Coronary artery (tissue), 2 donors: ENCODE results near the gene TAOK1.
A peak's percentile ranks its signal among the peaks of the same experiment; 100 is the strongest.
"Not testable (repeated sequence)": the region's sequence is repeated elsewhere in the genome, so short reads cannot be mapped to it uniquely, and the experiment has no call there.

Source experiments
- DNase-seq: peaks from one replicate; pipeline ENCODE4 v3.0.0-alpha.2; 2017; ENCODE audit warnings: low spot score
- H3K27ac ChIP-seq, 2 donors: fragments of 200-600 bp; sonication (generic); one replicate each; pipeline ENCODE4 v1.5.1; 2016 to 2019
- H3K4me3 ChIP-seq: fragments of 200-600 bp; sonication (generic); 2 replicates; pipeline ENCODE4 v1.5.1; 2016; ENCODE audit warnings: mild to moderate bottlenecking, moderate library complexity
- TF ChIP-seq, protein P1 (sequence below): fragments of 200-600 bp; sonication (generic); IDR thresholded peaks from one replicate; pipeline ENCODE4 v1.5.1; 2019; ENCODE audit warnings: antibody characterized with exemption

Gene TAOK1

DNA sequence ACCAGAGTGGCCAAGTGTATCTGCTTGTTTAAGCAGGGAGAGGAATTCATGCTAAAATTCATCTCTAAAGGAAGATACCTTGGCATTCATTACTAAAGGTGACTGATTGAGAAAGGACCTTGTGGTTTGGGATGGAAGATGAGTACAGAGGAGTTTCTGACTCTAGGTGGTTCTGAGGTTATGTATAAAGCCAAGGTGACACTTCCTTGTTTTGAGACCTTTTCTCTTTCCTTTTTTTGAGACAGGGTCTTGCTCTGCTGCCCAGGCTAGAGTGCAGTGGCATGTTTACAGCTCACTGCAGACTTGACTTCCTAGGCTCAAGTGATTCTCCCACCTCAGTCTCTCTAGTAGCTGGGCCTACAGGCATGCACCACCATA lies 167.6 kb downstream of the TAOK1 start:
- DNase-seq: no peak
- H3K27ac ChIP-seq: no peak overlapping the region
- TF ChIP-seq, protein P1, sequence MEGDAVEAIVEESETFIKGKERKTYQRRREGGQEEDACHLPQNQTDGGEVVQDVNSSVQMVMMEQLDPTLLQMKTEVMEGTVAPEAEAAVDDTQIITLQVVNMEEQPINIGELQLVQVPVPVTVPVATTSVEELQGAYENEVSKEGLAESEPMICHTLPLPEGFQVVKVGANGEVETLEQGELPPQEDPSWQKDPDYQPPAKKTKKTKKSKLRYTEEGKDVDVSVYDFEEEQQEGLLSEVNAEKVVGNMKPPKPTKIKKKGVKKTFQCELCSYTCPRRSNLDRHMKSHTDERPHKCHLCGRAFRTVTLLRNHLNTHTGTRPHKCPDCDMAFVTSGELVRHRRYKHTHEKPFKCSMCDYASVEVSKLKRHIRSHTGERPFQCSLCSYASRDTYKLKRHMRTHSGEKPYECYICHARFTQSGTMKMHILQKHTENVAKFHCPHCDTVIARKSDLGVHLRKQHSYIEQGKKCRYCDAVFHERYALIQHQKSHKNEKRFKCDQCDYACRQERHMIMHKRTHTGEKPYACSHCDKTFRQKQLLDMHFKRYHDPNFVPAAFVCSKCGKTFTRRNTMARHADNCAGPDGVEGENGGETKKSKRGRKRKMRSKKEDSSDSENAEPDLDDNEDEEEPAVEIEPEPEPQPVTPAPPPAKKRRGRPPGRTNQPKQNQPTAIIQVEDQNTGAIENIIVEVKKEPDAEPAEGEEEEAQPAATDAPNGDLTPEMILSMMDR: no peak
- H3K4me3 ChIP-seq: no peak overlapping the region

DNA sequence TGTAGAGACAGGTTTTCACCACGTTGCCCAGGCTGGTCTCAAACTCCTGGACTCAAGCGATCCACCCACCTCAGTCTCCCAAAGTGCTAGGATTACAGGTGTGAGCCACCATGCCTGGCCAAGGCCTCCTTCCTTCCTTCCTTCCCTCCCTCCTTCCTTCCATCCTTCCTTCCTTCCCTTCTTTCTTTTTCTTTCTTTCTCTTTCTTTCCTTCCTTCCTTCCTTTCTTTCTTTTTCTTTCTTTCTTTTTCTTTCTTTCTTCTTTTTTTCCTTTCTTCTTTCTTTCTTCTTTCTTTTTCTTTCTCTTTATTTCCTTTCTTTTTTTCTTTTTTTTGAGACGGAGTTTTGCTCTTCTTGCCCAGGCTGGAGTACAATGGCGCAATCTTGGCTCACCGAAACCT lies 168.0 kb downstream of the TAOK1 start:
- not testable (repeated sequence) for H3K27ac ChIP-seq, DNase-seq, H3K4me3 ChIP-seq

DNA sequence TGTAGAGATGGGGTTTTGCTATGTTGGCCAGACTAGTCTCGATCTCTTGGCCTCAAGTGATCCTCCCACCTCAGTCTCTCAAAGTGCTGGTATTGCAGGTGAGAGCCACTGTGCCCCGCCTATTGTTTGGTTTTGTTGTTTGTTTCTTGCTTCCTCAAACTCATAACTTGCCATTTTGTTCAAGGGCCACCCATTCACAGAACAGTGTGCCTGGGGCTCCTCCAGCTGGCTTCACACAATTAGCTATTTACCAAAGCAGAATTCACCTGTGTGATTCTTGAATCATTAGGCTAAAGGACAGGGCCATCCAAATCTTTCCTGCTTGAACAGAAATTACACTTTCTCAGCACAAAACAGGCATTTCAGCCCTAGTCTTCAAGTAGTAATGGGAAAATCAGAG lies 169.5 kb downstream of the TAOK1 start:
- TF ChIP-seq, protein P1: no peak
- no peak overlapping the region for H3K27ac ChIP-seq
- H3K4me3 ChIP-seq: no peak overlapping the region
- no peak for DNase-seq

DNA sequence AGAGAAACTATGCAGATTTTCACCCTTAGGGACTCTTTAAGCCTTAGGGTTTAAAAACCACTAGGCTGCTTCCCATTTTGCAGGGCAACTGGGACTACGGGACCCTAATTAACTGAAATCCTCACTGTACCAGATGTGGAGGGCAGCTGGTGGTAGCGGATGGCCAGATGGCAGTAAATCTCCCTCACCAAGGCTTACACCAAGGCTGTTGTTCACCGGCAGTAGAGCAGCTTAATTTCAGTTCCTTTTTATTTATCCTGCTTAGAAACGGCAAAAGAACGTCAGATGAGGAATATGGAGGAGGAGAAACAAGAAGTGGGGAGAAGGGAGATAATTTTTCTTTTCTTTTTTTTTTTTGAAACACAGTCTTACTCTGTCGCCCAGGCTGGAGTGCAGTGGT lies 170.2 kb downstream of the TAOK1 start:
- DNase-seq: no peak
- no peak overlapping the region for H3K27ac ChIP-seq

DNA sequence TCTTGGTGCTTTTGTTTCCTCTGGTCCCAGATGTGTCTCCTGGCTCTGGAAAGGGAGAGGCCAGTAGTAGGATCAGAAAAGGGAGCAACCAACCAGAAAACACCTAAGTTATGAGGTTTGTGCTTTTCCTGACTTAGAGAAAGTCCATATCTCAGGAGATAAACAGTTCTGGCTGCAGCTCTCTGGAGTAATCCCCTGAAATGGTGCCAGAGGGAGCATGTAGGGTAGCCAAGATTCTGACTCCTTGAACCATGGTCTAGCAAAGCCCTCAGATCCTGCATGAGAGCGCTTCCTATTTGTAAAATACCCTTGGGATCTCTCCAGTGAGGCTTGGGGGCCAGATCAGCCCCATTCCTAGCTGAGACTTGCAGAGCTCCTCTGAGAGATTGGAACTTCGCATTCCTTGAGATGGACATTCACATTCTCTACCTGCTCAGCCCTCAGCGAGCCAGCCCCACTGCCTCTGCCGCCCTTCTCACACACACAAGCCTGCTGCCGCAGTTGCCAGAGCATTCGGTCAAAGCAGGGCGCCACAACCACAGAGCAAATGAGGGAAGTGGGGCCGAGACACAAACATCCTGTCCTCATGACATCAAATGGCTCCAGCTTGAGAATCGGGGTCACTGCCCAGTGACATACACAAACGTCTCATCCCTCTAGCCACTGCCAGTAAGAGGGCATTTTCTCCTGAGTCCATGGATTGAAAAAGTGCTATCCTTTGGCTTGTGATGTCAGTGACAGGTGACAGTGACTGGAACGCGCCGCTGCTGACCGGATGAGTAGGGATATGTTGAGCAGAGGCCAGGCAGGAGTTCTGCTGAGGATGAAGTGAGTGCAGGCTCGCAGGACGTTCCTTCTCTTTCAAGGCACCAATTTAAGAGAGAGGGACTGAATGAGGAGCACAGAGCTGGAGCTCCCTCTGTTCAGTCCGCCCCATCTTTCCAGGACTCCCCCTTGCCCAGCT lies 171.7 kb downstream of the TAOK1 start:
- DNase-seq: peak; percentile 73
- Histone ChIP-seq H3K27ac (peak overlapping the region in 1 of 2 donors; percentile 42), H3K4me3 (no peak overlapping the region)
- TF ChIP-seq, protein P1: no peak

More for the DNA sequence above, 170.2 kb downstream of the TAOK1 start:
- no peak overlapping the region for H3K4me3 ChIP-seq
- TF ChIP-seq, protein P1: no peak

DNA sequence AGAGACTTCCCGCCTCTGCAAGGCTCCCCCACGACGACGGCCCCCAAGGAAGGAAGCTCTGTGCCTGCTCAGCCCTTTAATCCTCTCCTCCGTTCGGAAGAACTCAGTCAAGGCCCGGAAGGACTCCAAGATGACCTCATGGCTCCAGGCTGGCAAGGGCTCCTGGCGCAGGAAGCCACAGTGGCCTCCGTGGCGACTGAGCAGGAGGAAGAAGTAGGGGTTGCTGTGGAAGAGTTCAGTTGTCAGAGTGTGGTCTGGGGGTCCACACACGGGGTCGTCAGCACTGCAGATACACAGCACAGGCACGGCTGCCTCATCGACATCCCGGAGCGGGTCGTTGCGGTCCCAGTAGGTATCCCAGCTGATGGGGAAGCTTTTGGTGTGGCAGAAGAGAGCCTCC lies 172.5 kb downstream of the TAOK1 start:
- TF ChIP-seq, protein P1: no peak
- peak; percentile 73 for DNase-seq
- no peak overlapping the region for H3K4me3 ChIP-seq
- peak overlapping the region in 1 of 2 donors; percentile 42 for H3K27ac ChIP-seq

DNA sequence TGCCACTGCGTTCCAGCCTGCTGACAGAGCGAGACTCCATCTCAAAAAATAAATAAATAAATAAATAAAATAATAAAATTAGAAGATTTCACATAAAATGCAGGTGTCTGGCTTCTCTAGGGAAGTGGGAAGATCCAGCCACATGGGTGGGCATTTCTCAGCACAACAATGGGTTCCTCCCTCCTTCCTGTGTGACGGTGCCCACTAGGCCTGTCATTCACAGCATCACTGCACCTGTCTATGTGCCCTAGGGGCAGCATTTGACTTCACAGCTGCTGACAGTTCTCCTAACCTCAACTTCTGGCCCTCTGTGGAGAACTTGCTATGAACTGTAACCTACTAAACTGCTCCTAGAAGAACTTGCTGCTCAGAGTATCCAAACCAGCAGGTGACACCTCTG lies 173.7 kb downstream of the TAOK1 start:
- no peak overlapping the region for H3K27ac ChIP-seq

More for the DNA sequence above, 173.7 kb downstream of the TAOK1 start:
- no peak overlapping the region for H3K4me3 ChIP-seq
- DNase-seq: no peak
- TF ChIP-seq, protein P1: no peak
